GM19395 (cell line): ENCODE data around the gene SOX18.
"Not testable (repeated sequence)": the region's sequence is repeated elsewhere in the genome, so short reads cannot be mapped to it uniquely, and the experiment has no call there.

Source experiments
- ATAC-seq: cut with Tn5 transposase; IDR thresholded peaks from one replicate; pipeline ENCODE4 v1.9.1; 2021; ENCODE audit warnings: mild to moderate bottlenecking, moderate library complexity; ENCODE audit not compliant: unreplicated experiment

The SOX18 gene

GRCh38 chr20:64025101-64025825 is 24.2 kb downstream of the SOX18 start:
- no peak for ATAC-seq

DNA sequence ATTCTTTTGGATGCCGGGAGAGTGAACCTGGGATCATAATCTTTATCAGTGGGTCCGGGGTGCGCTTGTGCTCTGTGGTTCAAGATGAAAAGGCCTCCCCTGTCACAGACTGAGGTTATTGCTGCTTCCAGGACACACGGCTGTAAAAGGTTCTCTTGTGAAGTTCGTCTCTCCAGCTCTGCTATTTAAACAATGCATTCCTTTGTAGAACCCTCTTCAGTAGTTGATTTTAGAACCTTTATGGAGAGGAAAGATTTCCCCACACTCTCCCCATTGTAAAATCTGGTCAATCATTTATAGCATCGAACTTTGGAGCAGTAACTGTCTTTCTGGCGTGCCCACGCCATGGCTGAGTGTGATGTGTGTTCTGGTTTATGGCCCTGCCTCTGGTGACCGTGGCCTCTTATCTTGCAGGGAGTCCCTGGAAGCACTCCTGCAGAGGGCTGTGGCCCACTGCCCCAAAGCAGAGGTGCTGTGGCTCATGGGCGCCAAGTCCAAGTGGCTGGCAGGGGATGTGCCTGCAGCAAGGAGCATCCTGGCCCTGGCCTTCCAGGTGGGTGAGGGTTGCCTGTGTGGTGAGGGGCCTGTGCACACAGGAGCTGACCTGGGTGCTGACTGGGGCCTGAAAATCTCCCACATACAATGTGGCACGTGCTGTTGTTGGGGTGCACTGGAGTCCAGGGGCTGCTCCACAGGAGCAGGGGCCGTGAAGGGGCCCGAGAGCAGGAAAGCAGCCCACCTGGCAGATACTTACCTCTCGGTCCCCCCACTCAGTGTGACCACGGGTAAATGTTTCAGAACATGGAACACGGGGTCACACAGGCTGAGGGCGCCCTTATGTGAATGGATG is 25.1 kb downstream of the SOX18 start:
- ATAC-seq = no peak

- ATAC-seq = no peak
These were observed 25.9 kb downstream of the SOX18 start for GRCh38 chr20:64023361-64024140.

- ATAC-seq = no peak
These were observed 26.6 kb downstream of the SOX18 start for GRCh38 chr20:64022671-64023360.

DNA sequence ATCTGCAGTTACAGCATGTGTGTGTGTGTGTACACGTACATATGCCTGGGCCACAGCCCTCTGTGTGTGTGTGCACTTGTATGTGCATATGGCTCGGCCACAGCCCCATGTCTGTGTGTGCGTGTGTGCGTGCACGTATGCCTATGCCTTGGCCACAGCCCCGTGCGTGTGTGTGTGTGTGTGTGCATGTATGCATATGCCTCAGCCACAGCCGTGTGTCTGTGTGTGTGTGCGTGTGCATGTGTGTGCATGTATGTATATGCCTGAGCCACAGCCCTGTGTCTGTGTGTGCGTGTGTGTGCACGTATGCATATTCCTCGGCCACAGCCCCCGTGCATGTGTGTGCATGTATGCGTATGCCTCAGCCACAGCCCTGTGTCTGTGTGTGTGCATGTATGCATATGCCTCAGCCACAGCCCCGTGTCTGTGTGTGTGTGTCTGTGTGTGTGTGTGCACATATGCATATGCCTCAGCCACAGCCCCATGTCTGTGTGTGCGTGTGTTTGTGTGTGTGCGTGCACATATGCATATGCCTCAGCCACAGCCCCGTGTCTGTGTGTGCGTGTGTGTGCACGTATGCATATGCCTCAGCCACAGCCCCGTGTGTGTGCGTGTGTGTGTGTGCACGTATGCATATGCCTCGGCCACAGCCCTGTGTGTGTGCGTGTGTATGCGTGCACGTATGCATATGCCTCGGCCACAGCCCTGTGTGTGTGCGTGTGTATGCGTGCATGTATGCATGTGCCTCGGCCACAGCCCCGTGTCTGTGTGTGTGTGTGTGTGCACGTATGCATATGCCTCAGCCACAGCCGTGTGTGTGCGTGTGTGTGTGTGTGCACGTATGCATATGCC is 28.1 kb downstream of the SOX18 start:
- no peak for ATAC-seq

DNA sequence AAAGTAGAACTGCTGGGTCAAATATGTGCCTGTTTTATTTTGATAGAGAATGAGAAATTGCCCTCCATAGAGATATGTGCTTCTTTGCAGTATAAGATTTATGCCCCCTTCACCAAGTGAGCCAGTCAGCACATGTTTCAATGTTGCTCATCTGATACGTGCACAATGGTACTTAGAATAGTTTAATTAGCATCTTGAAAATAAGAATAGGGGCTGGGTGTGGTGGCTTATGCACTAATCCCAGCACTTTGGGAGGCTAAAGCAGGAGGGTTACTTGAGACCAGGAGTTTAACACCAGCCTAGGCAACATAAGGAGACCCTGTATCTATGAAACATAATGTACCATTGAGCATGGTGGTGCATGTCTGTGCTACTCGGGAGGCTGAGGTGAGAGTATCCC is 33.8 kb downstream of the SOX18 start:
- ATAC-seq = no peak

DNA sequence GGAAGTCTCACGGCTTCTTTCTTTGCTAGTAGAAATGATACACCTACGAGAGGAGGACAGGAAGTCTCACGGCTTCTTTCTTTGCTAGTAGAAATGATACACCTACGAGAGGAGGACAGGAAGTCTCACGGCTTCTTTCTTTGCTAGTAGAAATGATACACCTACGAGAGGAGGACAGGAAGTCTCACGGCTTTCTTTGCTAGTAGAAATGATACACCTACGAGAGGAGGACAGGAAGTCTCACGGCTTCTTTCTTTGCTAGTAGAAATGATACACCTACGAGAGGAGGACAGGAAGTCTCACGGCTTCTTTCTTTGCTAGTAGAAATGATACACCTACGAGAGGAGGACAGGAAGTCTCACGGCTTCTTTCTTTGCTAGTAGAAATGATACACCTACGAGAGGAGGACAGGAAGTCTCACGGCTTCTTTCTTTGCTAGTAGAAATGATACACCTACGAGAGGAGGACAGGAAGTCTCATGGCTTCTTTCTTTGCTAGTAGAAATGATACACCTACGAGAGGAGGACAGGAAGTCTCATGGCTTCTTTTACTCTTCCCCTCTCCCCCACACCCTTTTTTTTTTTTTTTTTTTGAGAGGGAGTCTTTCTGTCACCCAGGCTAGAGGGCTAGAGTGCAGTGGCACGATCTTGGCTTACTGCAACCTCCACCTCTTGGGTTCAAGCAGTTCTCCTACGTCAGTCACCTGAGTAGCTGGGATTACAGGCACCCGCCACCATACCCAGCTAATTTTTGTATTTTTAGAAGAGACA is 36.9 kb downstream of the SOX18 start:
- not testable (repeated sequence) for ATAC-seq

- ATAC-seq = no peak
These were observed 38.1 kb downstream of the SOX18 start for GRCh38 chr20:64011366-64011779.

DNA sequence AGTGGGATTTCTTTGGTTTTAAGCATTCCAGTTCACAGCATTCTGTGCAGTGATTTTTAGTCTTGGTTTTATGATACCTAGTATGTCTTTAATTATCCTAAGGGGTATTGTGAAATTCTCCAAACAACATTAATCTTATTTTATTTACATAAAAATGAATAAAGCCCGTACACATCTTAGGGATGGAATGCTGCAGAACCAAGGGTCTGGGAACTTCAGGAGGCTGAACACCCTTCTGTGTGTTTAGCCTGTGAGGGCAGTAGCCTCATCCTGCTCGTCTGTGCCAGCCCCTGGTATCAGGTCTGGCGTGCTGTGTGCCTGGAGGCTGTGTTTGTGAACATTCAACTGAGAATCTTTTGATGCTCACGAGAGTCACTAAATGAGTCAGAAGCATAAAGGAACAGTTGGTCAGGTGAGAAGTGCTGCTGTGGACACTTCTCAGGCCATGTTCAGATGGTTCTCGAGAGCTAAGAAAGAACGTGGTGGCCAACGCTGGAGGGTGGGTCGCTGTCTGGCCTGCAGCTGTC is 38.7 kb downstream of the SOX18 start:
- no peak for ATAC-seq

DNA sequence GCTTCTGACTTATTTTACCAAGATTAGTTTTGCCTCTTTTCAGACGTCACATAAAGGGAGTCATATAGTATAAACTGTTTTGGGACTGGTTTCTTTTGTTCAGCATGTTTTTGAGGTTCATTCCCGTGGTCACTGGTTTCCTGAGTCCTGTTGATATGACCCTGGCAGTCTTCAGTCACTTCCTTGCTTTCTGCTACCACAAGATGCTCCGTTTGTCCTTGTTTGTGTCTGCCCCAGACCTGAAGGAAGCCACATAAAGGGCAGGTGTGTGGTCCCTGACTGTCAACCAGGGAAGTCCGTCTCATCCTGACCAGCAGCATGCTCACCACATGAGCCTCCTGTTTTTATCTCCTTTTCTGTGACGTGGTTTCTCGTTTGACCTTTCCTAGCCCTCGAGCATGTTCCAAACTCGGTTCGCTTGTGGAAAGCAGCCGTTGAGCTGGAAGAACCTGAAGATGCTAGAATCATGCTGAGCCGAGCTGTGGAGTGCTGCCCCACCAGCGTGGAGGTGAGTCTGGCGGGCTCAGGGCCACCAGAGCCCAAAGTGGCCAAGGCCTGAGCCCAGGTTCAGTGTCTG is 39.5 kb downstream of the SOX18 start:
- ATAC-seq = no peak

DNA sequence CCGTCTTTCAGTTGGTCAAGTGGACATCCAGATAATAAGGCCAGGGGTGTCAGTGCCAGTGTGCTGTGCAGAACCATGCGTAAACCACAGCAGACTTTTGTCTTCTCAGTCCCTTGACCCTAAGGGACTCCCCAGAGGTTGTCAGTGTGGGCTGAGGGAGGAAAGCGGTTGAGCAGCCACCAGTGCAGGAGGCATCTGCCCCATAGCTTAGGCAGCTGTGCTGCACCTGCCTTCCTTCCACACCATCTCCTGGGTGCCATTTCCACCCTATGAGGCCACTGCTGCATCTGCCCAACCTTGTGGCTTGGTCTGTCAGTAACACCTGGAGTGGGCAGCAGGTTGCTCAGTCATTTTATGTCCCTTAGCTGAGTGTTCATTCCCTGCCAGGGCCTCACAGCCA is 42.5 kb downstream of the SOX18 start:
- no peak for ATAC-seq

DNA sequence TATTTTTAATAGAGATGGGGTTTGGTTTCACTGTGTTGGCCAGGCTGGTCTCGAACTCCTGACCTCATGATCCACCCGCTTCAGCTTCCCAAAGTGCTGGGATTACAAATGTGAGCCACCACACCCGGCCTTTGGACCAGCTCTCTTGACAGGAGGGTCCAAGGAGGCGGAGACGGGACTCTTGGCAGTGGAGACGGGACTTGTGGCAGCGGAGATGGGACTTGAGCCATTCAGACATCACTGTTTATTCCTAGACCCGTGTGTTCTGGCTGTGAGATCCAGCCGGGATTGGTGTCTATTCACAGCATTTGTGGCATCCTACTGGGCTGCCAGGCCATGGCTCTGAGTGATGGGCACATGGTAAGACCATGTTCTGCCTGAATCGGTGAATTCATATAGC is 42.9 kb downstream of the SOX18 start:
- ATAC-seq = no peak

- ATAC-seq = no peak
These were observed 44.0 kb downstream of the SOX18 start for GRCh38 chr20:64005394-64005793.

DNA sequence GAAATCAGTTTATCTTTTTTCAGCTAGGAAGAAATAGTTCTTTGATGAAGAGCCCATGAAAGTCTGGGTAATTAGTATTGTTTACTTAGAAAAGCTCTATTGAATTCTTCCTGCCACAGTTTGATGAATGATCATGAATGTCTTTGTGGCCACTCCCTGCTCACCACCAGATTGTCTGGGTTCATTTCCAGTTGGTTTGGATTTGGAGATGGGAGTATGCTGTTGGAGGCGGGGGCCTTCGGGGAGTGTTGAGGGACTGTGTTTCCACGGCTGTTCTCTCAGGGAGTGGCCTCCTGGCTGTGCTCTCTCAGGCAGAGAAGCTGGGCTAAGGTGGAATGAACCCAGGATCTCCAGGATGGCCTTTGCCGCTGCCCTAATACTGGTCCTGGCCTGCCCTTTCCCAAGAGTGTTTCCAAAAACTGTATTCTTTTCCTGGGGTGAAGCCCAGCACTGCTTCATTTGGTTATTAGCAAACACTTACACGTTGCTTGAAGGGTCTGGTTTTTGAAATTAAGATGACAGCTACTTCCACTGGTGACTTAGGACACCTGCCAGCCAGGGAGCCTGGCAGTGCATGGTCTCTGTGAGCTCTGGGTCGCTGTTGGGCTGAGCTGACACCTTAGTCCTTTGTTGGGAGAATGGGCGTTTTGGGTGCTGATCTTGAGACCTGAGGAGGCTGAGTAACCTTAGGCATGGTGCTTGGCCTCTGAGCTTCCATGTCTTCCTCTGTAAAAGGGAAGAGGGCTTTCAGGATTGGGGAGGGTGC is 45.3 kb downstream of the SOX18 start:
- no peak for ATAC-seq

DNA sequence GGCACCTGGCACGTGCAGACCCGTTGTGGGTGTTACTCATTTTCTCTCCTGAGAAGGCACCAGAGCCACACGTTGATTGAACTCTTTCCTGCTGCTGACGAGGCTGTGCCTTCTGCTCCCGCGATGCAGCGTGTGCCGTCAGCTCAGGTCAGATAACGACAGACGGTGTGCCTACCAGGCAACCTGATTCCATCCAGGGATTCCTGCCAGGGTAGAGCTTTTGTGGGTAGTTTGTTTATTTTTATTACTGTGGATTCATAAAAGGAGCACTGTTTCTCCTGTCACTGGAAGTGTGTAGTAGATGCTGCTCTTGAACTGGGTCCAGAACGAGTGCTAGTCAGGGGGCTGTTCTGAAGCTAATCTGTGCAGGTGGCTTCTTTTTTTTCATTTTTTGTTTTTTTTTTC is 47.8 kb downstream of the SOX18 start:
- ATAC-seq = no peak

GRCh38 chr20:64000906-64001305 is 48.5 kb downstream of the SOX18 start:
- no peak for ATAC-seq
